ENCODE data around the gene MCRIP1.

DNA sequence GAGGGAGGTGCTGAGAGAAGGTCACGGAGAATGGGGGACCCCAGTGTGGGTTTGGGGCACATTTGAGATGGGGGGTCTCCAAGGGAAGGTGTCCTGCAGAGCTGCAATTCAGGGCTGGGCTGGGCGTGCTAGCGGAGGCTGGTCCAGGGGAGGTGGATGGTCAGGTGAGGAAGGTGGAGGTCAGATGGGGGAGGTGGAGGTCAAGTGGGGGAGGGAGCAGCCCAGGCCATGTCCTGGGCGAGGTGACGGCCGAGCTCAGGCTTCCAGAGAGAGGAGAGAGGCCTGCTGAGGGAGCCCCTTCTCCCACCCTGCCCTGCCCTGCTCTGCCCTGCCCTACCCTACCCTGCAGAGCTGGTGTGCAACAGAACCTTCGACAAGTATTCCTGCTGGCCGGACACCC lies 22.6 kb downstream of the MCRIP1 start:
- TF ChIP-seq BRCA1 (IDR thresholded peaks at IDR 0.05; ENCODE audit: low read depth, low read length) (no peak), IKZF1 (conservative IDR thresholded peaks at IDR 0.05) (no peak), MXI1 (IDR thresholded peaks at IDR 0.05; ENCODE audit: low read depth, low read length) (no peak), SRF (IDR thresholded peaks at IDR 0.05; ENCODE audit: low read depth in 2 of 2, low read length in 2 of 2) (no peak), SIN3A (IDR thresholded peaks at IDR 0.05; ENCODE audit: low read depth, low read length) (no peak), GATAD2B (conservative IDR thresholded peaks at IDR 0.05; ENCODE audit: low read depth) (no peak), CEBPB (IDR thresholded peaks at IDR 0.05; ENCODE audit: borderline replicate concordance in 1 of 2, low read depth in 2 of 2, low read length in 2 of 2) (no peak)
- TF ChIP-seq, protein P1, sequence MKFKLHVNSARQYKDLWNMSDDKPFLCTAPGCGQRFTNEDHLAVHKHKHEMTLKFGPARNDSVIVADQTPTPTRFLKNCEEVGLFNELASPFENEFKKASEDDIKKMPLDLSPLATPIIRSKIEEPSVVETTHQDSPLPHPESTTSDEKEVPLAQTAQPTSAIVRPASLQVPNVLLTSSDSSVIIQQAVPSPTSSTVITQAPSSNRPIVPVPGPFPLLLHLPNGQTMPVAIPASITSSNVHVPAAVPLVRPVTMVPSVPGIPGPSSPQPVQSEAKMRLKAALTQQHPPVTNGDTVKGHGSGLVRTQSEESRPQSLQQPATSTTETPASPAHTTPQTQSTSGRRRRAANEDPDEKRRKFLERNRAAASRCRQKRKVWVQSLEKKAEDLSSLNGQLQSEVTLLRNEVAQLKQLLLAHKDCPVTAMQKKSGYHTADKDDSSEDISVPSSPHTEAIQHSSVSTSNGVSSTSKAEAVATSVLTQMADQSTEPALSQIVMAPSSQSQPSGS (IDR thresholded peaks at IDR 0.05; ENCODE audit: low read length): no peak
- TF ChIP-seq, protein P2, sequence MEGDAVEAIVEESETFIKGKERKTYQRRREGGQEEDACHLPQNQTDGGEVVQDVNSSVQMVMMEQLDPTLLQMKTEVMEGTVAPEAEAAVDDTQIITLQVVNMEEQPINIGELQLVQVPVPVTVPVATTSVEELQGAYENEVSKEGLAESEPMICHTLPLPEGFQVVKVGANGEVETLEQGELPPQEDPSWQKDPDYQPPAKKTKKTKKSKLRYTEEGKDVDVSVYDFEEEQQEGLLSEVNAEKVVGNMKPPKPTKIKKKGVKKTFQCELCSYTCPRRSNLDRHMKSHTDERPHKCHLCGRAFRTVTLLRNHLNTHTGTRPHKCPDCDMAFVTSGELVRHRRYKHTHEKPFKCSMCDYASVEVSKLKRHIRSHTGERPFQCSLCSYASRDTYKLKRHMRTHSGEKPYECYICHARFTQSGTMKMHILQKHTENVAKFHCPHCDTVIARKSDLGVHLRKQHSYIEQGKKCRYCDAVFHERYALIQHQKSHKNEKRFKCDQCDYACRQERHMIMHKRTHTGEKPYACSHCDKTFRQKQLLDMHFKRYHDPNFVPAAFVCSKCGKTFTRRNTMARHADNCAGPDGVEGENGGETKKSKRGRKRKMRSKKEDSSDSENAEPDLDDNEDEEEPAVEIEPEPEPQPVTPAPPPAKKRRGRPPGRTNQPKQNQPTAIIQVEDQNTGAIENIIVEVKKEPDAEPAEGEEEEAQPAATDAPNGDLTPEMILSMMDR (IDR thresholded peaks at IDR 0.05 in 2 of 3, conservative IDR thresholded peaks at IDR 0.05 in 1 of 3; ENCODE audit: control insufficient read depth in 2 of 3, extremely low read depth in 1 of 3, insufficient read depth in 1 of 3, low read depth in 3 of 3, low read length in 3 of 3): no peak
